ENCODE measurements around the gene BEND6. TPM values are rescaled to one million over a fixed set of nuclear protein-coding genes. Genes with fewer than 3 reads are reported as not detected.

The BEND6 gene
- total and polyA plus RNA-seq, 2 donors (not counting 3 experiments of a cell fraction or from before 2014, with no cell fraction given): 0.15 to 0.66 TPM

DNA sequence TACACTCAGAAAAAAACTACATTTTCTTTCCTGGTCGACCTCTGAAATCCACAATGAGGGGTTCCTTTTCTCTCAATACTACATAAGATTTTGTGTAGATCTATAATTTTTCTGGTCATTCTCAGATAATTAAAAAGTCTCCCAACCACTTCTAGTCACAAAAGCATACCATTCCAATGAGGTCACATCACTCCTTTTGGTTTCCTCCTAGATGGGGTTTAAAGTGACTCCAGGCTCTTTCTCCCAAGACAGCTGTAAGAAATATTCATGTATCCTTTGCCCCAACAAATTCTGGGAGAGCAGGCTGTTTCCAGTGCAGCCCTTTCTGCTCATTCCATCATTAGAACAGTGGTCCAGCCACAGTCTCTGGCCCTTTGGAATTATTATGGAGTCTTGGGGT lies 43.1 kb upstream of the BEND6 start:
- no peaks in the 10 kb centered on the region for H3K36me3 ChIP-seq (ENCODE audit: control insufficient read depth in 2 of 2, extremely low read depth in 1 of 2, insufficient read depth in 2 of 2, low read length in 2 of 2)
- no peaks in the 10 kb centered on the region for H3K79me2 ChIP-seq (ENCODE audit: control insufficient read depth, insufficient read depth, low read length)
- BruUV-seq (replicated peaks): no TSS peak
- TF ChIP-seq EZH2 (IDR thresholded peaks at IDR 0.05; ENCODE audit: borderline replicate concordance, low read depth, low read length, severe bottlenecking) (no peak), FOS (IDR thresholded peaks at IDR 0.05; ENCODE audit: borderline replicate concordance, insufficient read depth, low read length) (no peak)
- no peak overlapping the region for H3K27ac ChIP-seq (ENCODE audit: insufficient read depth, low read depth, low read length)
- no peaks in the 10 kb centered on the region for H3K9me3 ChIP-seq (replicated peaks; ENCODE audit: control insufficient read depth, insufficient read depth, low read length)
- no peak for DNase-seq (ENCODE audit: low read depth, low spot score)
- no peak overlapping the region for H3K4me3 ChIP-seq (replicated peaks in 1 of 3; ENCODE audit: insufficient read depth in 1 of 3, low read depth in 1 of 3, low read length in 3 of 3)
- dilution Hi-C loops (cut with MboI; ENCODE audit: extremely low pct_ligation_motif_present, low sequenced_read_pairs) (no loop called here), intact Hi-C loops (cut with micrococcal nuclease) (no loop called here)
- POLR2A ChIA-PET: no interaction called here
- no peaks in the 10 kb centered on the region for H3K9me1 ChIP-seq (replicated peaks; ENCODE audit: control insufficient read depth, extremely low read depth, insufficient read depth, low read length)
- no peaks in the 10 kb centered on the region for H3K27me3 ChIP-seq (ENCODE audit: control insufficient read depth in 2 of 2, insufficient read depth in 2 of 2, low read length in 2 of 2)
- H3K9ac ChIP-seq (replicated peaks; ENCODE audit: extremely low read depth, insufficient read depth, low read length): no peak overlapping the region
- no peaks in the 10 kb centered on the region for H4K20me1 ChIP-seq (replicated peaks; ENCODE audit: control insufficient read depth, extremely low read depth, insufficient read depth, low read length)
- FAIRE-seq: no peak
- CTCF ChIA-PET: interaction anchor here (0.7 to 1.3 kb wide), 6 partner anchors 9 to 413 kb away, joined by 3 to 7 read pairs (median 4); partner anchors contain the start of genes BEND6 and PRIM2
- no peaks in the 10 kb centered on the region for H3K4me1 ChIP-seq (ENCODE audit: control insufficient read depth, extremely low read depth, insufficient read depth, low read length)
- no peak overlapping the region for H3K4me2 ChIP-seq (ENCODE audit: insufficient read depth, low read length)
- no peak overlapping the region for H2AFZ ChIP-seq (ENCODE audit: low read depth, low read length)

DNA sequence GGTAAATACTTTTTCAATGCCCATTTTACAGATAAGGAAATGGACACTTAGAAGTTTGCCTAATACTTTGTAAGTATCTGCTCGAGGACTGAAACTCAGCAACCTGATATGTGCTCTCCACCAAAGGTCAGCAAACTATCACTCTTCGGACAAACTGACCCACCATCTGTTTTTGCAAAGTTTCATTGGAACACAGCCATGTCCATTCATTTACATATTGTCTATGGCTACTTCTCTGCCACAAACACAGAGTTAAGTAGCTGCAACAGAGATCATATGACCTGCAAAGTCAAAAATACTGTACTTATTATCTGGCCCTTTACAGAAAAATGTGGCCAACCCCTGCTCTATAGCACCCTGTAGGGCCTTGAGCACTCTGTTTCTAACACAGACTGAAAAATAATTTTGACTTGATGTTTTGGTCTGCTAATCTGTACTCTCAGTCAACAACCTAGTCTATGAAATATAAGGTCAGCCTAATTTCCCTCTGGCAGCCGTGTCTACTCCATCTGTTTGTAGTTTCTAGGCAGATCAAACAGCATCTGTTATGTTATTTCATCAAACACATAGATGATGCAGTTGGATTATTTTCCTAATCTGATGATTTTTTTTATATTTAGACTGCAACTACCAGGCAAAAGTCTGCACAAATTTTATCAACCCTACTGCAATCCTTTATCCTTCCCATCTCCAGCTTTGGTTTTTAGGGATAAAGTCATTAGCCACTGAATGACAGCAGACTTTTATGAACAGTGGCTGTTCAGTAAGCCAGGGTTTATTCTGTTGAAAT lies 41.4 kb upstream of the BEND6 start:
- TF ChIP-seq MAX (IDR thresholded peaks at IDR 0.05; ENCODE audit: insufficient read depth, insufficient read length): no peak
- TF ChIP-seq, protein P1, sequence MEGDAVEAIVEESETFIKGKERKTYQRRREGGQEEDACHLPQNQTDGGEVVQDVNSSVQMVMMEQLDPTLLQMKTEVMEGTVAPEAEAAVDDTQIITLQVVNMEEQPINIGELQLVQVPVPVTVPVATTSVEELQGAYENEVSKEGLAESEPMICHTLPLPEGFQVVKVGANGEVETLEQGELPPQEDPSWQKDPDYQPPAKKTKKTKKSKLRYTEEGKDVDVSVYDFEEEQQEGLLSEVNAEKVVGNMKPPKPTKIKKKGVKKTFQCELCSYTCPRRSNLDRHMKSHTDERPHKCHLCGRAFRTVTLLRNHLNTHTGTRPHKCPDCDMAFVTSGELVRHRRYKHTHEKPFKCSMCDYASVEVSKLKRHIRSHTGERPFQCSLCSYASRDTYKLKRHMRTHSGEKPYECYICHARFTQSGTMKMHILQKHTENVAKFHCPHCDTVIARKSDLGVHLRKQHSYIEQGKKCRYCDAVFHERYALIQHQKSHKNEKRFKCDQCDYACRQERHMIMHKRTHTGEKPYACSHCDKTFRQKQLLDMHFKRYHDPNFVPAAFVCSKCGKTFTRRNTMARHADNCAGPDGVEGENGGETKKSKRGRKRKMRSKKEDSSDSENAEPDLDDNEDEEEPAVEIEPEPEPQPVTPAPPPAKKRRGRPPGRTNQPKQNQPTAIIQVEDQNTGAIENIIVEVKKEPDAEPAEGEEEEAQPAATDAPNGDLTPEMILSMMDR (IDR thresholded peaks at IDR 0.05; ENCODE audit: extremely low read depth in 1 of 2, insufficient read depth in 1 of 2, low read depth in 1 of 2, low read length in 2 of 2): no peak
- CTCF ChIA-PET: interaction anchor here (1.1 to 1.7 kb wide), 3 partner anchors 9 to 69 kb away, joined by 3 to 15 read pairs (median 7); no protein-coding TSS in a partner anchor
- Histone ChIP-seq H3K27ac (ENCODE audit: insufficient read depth, low read depth, low read length) (no peak overlapping the region), H2AFZ (ENCODE audit: low read depth, low read length) (no peak overlapping the region), H3K9me3 (replicated peaks; ENCODE audit: control insufficient read depth, insufficient read depth, low read length) (no peaks in the 10 kb centered on the region), H3K27me3 (ENCODE audit: control insufficient read depth in 2 of 2, insufficient read depth in 2 of 2, low read length in 2 of 2) (no peaks in the 10 kb centered on the region), H3K4me2 (ENCODE audit: insufficient read depth, low read length) (no peak overlapping the region), H3K4me3 (replicated peaks in 1 of 3; ENCODE audit: insufficient read depth in 1 of 3, low read depth in 1 of 3, low read length in 3 of 3) (no peak overlapping the region), H3K9me1 (replicated peaks; ENCODE audit: control insufficient read depth, extremely low read depth, insufficient read depth, low read length) (no peaks in the 10 kb centered on the region), H3K9ac (replicated peaks; ENCODE audit: extremely low read depth, insufficient read depth, low read length) (no peak overlapping the region), H4K20me1 (replicated peaks; ENCODE audit: control insufficient read depth, extremely low read depth, insufficient read depth, low read length) (no peaks in the 10 kb centered on the region), H3K79me2 (ENCODE audit: control insufficient read depth, insufficient read depth, low read length) (no peaks in the 10 kb centered on the region), H3K4me1 (ENCODE audit: control insufficient read depth, extremely low read depth, insufficient read depth, low read length) (no peaks in the 10 kb centered on the region), H3K36me3 (ENCODE audit: control insufficient read depth in 2 of 2, extremely low read depth in 1 of 2, insufficient read depth in 2 of 2, low read length in 2 of 2) (no peaks in the 10 kb centered on the region)
- no TSS peak for BruUV-seq (replicated peaks)
- POLR2A ChIA-PET: no interaction called here
- no peak for DNase-seq (ENCODE audit: low read depth, low spot score)
- intact Hi-C loops (cut with micrococcal nuclease): no loop called here
- dilution Hi-C loops (cut with MboI; ENCODE audit: extremely low pct_ligation_motif_present, low sequenced_read_pairs): no loop called here
- no peak for FAIRE-seq

All from endothelial cell of umbilical vein (primary cell).